ENCODE results near the gene CHST15. TPM values are rescaled to one million over a fixed set of nuclear protein-coding genes. Genes with fewer than 3 reads are reported as not detected.

The CHST15 gene
- total and polyA plus RNA-seq, 2 of the 4 experiments (the other 2 are of a cell fraction), result 0.14 to 0.18 TPM

GRCh38 chr10:124128811-124129145 is 35.4 kb upstream of the CHST15 start:
- Histone ChIP-seq H2BK15ac (ENCODE audit: low read depth, low read length) (no peak overlapping the region), H2AK9ac (replicated peaks; ENCODE audit: low read depth, low read length, poor library complexity) (no peak overlapping the region), H3K4me2 (ENCODE audit: low read depth, low read length) (no peak overlapping the region), H4K91ac (ENCODE audit: insufficient read depth, low read depth, low read length) (no peak overlapping the region), H2AK5ac (ENCODE audit: low read depth, low read length) (no peak overlapping the region), H3K18ac (ENCODE audit: low read depth, low read length) (no peak overlapping the region), H3K4ac (ENCODE audit: low read depth, low read length) (no peak overlapping the region), H3K27ac (ENCODE audit: insufficient read depth, low read length) (no peak overlapping the region), H3K4me3 (ENCODE audit: insufficient read depth, low read depth, low read length) (no peak overlapping the region), H4K20me1 (ENCODE audit: insufficient read depth, low read length) (no peaks in the 10 kb centered on the region), H3K56ac (ENCODE audit: extremely low read depth, insufficient read depth, low read length) (no peak overlapping the region), H4K5ac (ENCODE audit: low read depth, low read length) (no peak overlapping the region), H2BK20ac (ENCODE audit: low read depth, low read length) (no peak overlapping the region), H2BK5ac (ENCODE audit: low read depth, low read length, poor library complexity, severe bottlenecking) (no peak overlapping the region), H2BK120ac (ENCODE audit: low read depth, low read length) (no peak overlapping the region), H3K4me1 (ENCODE audit: control insufficient read depth, insufficient read depth, low read length) (no peaks in the 10 kb centered on the region), H3K9me1 (ENCODE audit: insufficient read depth, low read length) (no peaks in the 10 kb centered on the region), H3K27me3 (ENCODE audit: control insufficient read depth, insufficient read depth, low read length) (no peaks in the 10 kb centered on the region), H3K9ac (ENCODE audit: low read depth, low read length) (no peak overlapping the region), H3K9me3 (ENCODE audit: control insufficient read depth, insufficient read depth, low read length) (peaks cover 8% of the 10 kb centered on the region), H3K14ac (replicated peaks; ENCODE audit: low read depth, low read length) (no peak overlapping the region), H2AFZ (replicated peaks; ENCODE audit: low read length, poor library complexity) (no peak overlapping the region), H3K36me3 (ENCODE audit: control insufficient read depth, insufficient read depth, low read length) (no peaks in the 10 kb centered on the region), H3K79me1 (ENCODE audit: low read depth in 1 of 2, low read length in 2 of 2) (no peaks in the 10 kb centered on the region), H4K8ac (ENCODE audit: low read depth in 2 of 2, low read length in 2 of 2) (no peak overlapping the region), H3K23ac (ENCODE audit: low read depth, low read length) (no peak overlapping the region)
- intact Hi-C loops (cut with micrococcal nuclease) (no loop called here), dilution Hi-C loops (cut with HindIII; ENCODE audit: low sequenced_read_pairs, unreplicated experiment) (no loop called here), in situ Hi-C loops (cut with MboI; ENCODE audit: low sequenced_read_pairs) (no loop called here)
- ChIA-PET CTCF (no interaction called here), POLR2A (ENCODE audit: unreplicated experiment) (no interaction called here)
- BruUV-seq (replicated peaks), result no TSS peak
- TF ChIP-seq CEBPB (IDR thresholded peaks at IDR 0.05; ENCODE audit: low read depth, low read length) (no peak), BHLHE40 (IDR thresholded peaks at IDR 0.05; ENCODE audit: low read depth, low read length) (no peak), RAD21 (IDR thresholded peaks at IDR 0.05; ENCODE audit: low read length) (no peak), MAFK (IDR thresholded peaks at IDR 0.05; ENCODE audit: low read depth, low read length) (no peak), ELK1 (IDR thresholded peaks at IDR 0.05; ENCODE audit: borderline replicate concordance, low read depth, low read length) (no peak), USF2 (IDR thresholded peaks at IDR 0.05; ENCODE audit: low read depth, low read length) (no peak), MXI1 (IDR thresholded peaks at IDR 0.05; ENCODE audit: borderline replicate concordance, low read depth, low read length) (no peak), FOS (IDR thresholded peaks at IDR 0.05; ENCODE audit: low read depth, low read length) (no peak), NFE2L2 (IDR thresholded peaks at IDR 0.05; ENCODE audit: low read depth, low read length) (no peak), POLR2A (IDR thresholded peaks at IDR 0.05; ENCODE audit: low read depth, low read length) (no peak), CTCF (conservative IDR thresholded peaks at IDR 0.05; ENCODE audit: low read depth, low read length) (no peak), MAZ (IDR thresholded peaks at IDR 0.05; ENCODE audit: borderline replicate concordance, low read depth, low read length) (no peak), RCOR1 (IDR thresholded peaks at IDR 0.05; ENCODE audit: insufficient replicate concordance, low read length) (no peak), SMC3 (IDR thresholded peaks at IDR 0.05; ENCODE audit: low read depth, low read length) (no peak), RFX5 (IDR thresholded peaks at IDR 0.05; ENCODE audit: low read depth, low read length) (no peak), CHD1 (IDR thresholded peaks at IDR 0.05; ENCODE audit: low read depth, low read length) (no peak)
- ATAC-seq (ENCODE audit: low read depth) (no peak), DNase-seq (no peak)
- 21% methylated on average over 2 of the region's 5 CpGs; no CpG with 5 or more reads in 1 of the 2 experiments for WGBS, 2 experiments (ENCODE audit: extremely low coverage in 2 of 2, insufficient read length in 1 of 2)

Data from IMR-90 (cell line).